Adipocyte (in vitro differentiated cells): ENCODE measurements around the gene SULT1C3.

Experiments
- DNase-seq: peaks from one replicate; pipeline ENCODE4 v3.0.0-alpha.2; 2015; ENCODE audit warnings: low read depth
- H3K27me3 ChIP-seq: replicated peaks from 2 replicates; pipeline ENCODE4 v1.7.0; 2013; ENCODE audit warnings: mild to moderate bottlenecking, low read length, moderate library complexity; ENCODE audit not compliant: control insufficient read depth, insufficient read depth
- H3K36me3 ChIP-seq: 2 replicates; pipeline ENCODE4 v1.7.0; 2013; ENCODE audit warnings: low read length, mild to moderate bottlenecking, moderate library complexity; ENCODE audit not compliant: control insufficient read depth, insufficient read depth, severe bottlenecking
- H3K4me1 ChIP-seq: 2 replicates; pipeline ENCODE4 v1.7.0; 2013; ENCODE audit warnings: mild to moderate bottlenecking, low read length, moderate library complexity; ENCODE audit not compliant: control insufficient read depth, insufficient read depth
- H3K4me3 ChIP-seq: 2 replicates; pipeline ENCODE4 v1.7.0; 2013; ENCODE audit warnings: mild to moderate bottlenecking, low read length, moderate library complexity
- H3K9ac ChIP-seq: 2 replicates; pipeline ENCODE4 v1.7.0; 2013; ENCODE audit warnings: mild to moderate bottlenecking, low read length, moderate library complexity
- H3K9me3 ChIP-seq: 2 replicates; pipeline ENCODE4 v1.7.0; 2013; ENCODE audit warnings: mild to moderate bottlenecking, low read length, moderate library complexity; ENCODE audit not compliant: control insufficient read depth

Gene SULT1C3

GRCh38 chr2:108243566-108243965 lies 3.8 kb downstream of the SULT1C3 start:
- Histone ChIP-seq H3K9ac (peak overlapping the region; percentile 84), H3K4me1 (peaks cover 20% of the 10 kb centered on the region), H3K9me3 (peaks cover 4% of the 10 kb centered on the region), H3K36me3 (no peaks in the 10 kb centered on the region), H3K27me3 (no peaks in the 10 kb centered on the region), H3K4me3 (peak overlapping the region; percentile 52)
- DNase-seq, result peak; percentile 9

- no peaks in the 10 kb centered on the region for H3K27me3 ChIP-seq
- H3K4me3 ChIP-seq, result peak overlapping the region; percentile 52
- DNase-seq, result peak; percentile 1
- peak overlapping the region; percentile 84 for H3K9ac ChIP-seq
- peaks cover 4% of the 10 kb centered on the region for H3K9me3 ChIP-seq
- H3K36me3 ChIP-seq, result no peaks in the 10 kb centered on the region
- peaks cover 20% of the 10 kb centered on the region for H3K4me1 ChIP-seq
Observed at GRCh38 chr2:108244667-108245414, 5.1 kb downstream of the SULT1C3 start.

- no peaks in the 10 kb centered on the region for H3K27me3 ChIP-seq
- no peaks in the 10 kb centered on the region for H3K9me3 ChIP-seq
- DNase-seq, result peak; percentile 12
- H3K9ac ChIP-seq, result no peak overlapping the region
- no peaks in the 10 kb centered on the region for H3K36me3 ChIP-seq
- H3K4me1 ChIP-seq, result peaks cover 8% of the 10 kb centered on the region
- H3K4me3 ChIP-seq, result no peak overlapping the region
Observed at GRCh38 chr2:108253106-108253505, 13.3 kb downstream of the SULT1C3 start.

GRCh38 chr2:108257757-108258331 lies 18.1 kb downstream of the SULT1C3 start:
- H3K36me3 ChIP-seq, result no peaks in the 10 kb centered on the region
- H3K4me3 ChIP-seq, result no peak overlapping the region
- H3K9ac ChIP-seq, result no peak overlapping the region
- DNase-seq, result no peak
- peaks cover 11% of the 10 kb centered on the region for H3K4me1 ChIP-seq
- no peaks in the 10 kb centered on the region for H3K9me3 ChIP-seq
- no peaks in the 10 kb centered on the region for H3K27me3 ChIP-seq

GRCh38 chr2:108260773-108261172 lies 21.0 kb downstream of the SULT1C3 start:
- Histone ChIP-seq H3K4me3 (no peak overlapping the region), H3K36me3 (no peaks in the 10 kb centered on the region), H3K4me1 (peaks cover 14% of the 10 kb centered on the region), H3K9ac (no peak overlapping the region), H3K27me3 (no peaks in the 10 kb centered on the region), H3K9me3 (no peaks in the 10 kb centered on the region)
- no peak for DNase-seq

GRCh38 chr2:108262036-108262435 lies 22.3 kb downstream of the SULT1C3 start:
- H3K27me3 ChIP-seq, result no peaks in the 10 kb centered on the region
- H3K9me3 ChIP-seq, result no peaks in the 10 kb centered on the region
- H3K36me3 ChIP-seq, result no peaks in the 10 kb centered on the region
- peaks cover 24% of the 10 kb centered on the region for H3K4me1 ChIP-seq
- no peak overlapping the region for H3K9ac ChIP-seq
- DNase-seq, result no peak
- no peak overlapping the region for H3K4me3 ChIP-seq

- no peaks in the 10 kb centered on the region for H3K9me3 ChIP-seq
- H3K27me3 ChIP-seq, result no peaks in the 10 kb centered on the region
- H3K4me1 ChIP-seq, result peaks cover 27% of the 10 kb centered on the region
- H3K9ac ChIP-seq, result no peak overlapping the region
- H3K4me3 ChIP-seq, result no peak overlapping the region
- H3K36me3 ChIP-seq, result no peaks in the 10 kb centered on the region
- no peak for DNase-seq
Observed at GRCh38 chr2:108263401-108263800, 23.6 kb downstream of the SULT1C3 start.

GRCh38 chr2:108266218-108266617 lies 26.4 kb downstream of the SULT1C3 start:
- Histone ChIP-seq H3K4me1 (peaks cover 37% of the 10 kb centered on the region), H3K9me3 (no peaks in the 10 kb centered on the region), H3K27me3 (no peaks in the 10 kb centered on the region), H3K36me3 (no peaks in the 10 kb centered on the region), H3K9ac (no peak overlapping the region), H3K4me3 (no peak overlapping the region)
- DNase-seq, result no peak

- no peaks in the 10 kb centered on the region for H3K36me3 ChIP-seq
- peak; percentile 61 for DNase-seq
- peaks cover 37% of the 10 kb centered on the region for H3K4me1 ChIP-seq
Observed at GRCh38 chr2:108267101-108267500, 27.3 kb downstream of the SULT1C3 start.

GRCh38 chr2:108268001-108268400 lies 28.2 kb downstream of the SULT1C3 start:
- peak overlapping the region; percentile 59 for H3K9ac ChIP-seq
- H3K9me3 ChIP-seq, result no peaks in the 10 kb centered on the region
- H3K4me3 ChIP-seq, result peak overlapping the region; percentile 26
- no peaks in the 10 kb centered on the region for H3K36me3 ChIP-seq
- no peaks in the 10 kb centered on the region for H3K27me3 ChIP-seq
- H3K4me1 ChIP-seq, result peaks cover 42% of the 10 kb centered on the region
- DNase-seq, result peak; percentile 71

More at GRCh38 chr2:108267101-108267500, 27.3 kb downstream of the SULT1C3 start:
- H3K4me3 ChIP-seq, result peak overlapping the region; percentile 26
- peak overlapping the region; percentile 59 for H3K9ac ChIP-seq
- H3K27me3 ChIP-seq, result no peaks in the 10 kb centered on the region
- H3K9me3 ChIP-seq, result no peaks in the 10 kb centered on the region

- Histone ChIP-seq H3K9me3 (no peaks in the 10 kb centered on the region), H3K9ac (no peak overlapping the region), H3K4me3 (no peak overlapping the region), H3K36me3 (no peaks in the 10 kb centered on the region), H3K4me1 (peaks cover 42% of the 10 kb centered on the region), H3K27me3 (no peaks in the 10 kb centered on the region)
- no peak for DNase-seq
Observed at GRCh38 chr2:108270346-108270745, 30.6 kb downstream of the SULT1C3 start.
